CD4-positive, alpha-beta memory T cell (primary cell): ENCODE measurements around the gene BMAL1. TPM values are rescaled to one million over a fixed set of nuclear protein-coding genes. Genes with fewer than 3 reads are reported as not detected.
"Not testable (repeated sequence)": the region's sequence is repeated elsewhere in the genome, so short reads cannot be mapped to it uniquely, and the experiment has no call there.

Source experiments
- CTCF ChIA-PET: fragments of 350-600 bp; sonication (Branson Sonifier 250); formaldehyde crosslinking; loops from one replicate; lab custom pipeline; 2021; ENCODE audit warnings: inconsistent platforms; ENCODE audit not compliant: partially characterized antibody; lab: Charles Lee
- POLR2A ChIA-PET: fragments of 350-600 bp; sonication (Branson Sonifier 250); formaldehyde crosslinking; loops from one replicate; lab custom pipeline; 2021; ENCODE audit not compliant: partially characterized antibody; lab: Charles Lee
- DNase-seq, 5 donors: peaks; one replicate each; pipeline versions ENCODE4 v3.0.0 to v3.0.0-alpha.2; 2020 to 2022; ENCODE audit warnings: mixed read lengths in 1 of 5
- H3K27ac ChIP-seq: one replicate; pipeline ENCODE4 v1.7.0; 2013; ENCODE audit warnings: low read depth, low read length
- H3K27me3 ChIP-seq: 2 replicates; pipeline ENCODE4 v1.7.0; 2013; ENCODE audit warnings: mild to moderate bottlenecking, low read length, moderate library complexity; ENCODE audit not compliant: insufficient read depth
- H3K36me3 ChIP-seq: 2 replicates; pipeline ENCODE4 v1.7.0; 2013; ENCODE audit warnings: mild to moderate bottlenecking, low read length, moderate library complexity; ENCODE audit not compliant: insufficient read depth
- H3K4me1 ChIP-seq: 2 replicates; pipeline ENCODE4 v1.7.0; 2013; ENCODE audit warnings: mild to moderate bottlenecking, low read length, moderate library complexity; ENCODE audit not compliant: insufficient read depth
- H3K4me3 ChIP-seq, 2 donors: one replicate each; pipeline ENCODE4 v1.7.0; 2013; ENCODE audit warnings: low read length in 2 of 2, mild to moderate bottlenecking in 1 of 2
- H3K9me3 ChIP-seq, 2 donors: one replicate each; pipeline ENCODE4 v1.7.0; 2013; ENCODE audit warnings: low read length in 2 of 2, control low read depth in 1 of 2; ENCODE audit not compliant: control insufficient read depth in 1 of 2
- H3K27ac Mint-ChIP-seq, 7 donors: one replicate each; pipeline ENCODE4 v1.8.0; 2020 to 2021; ENCODE audit warnings: mixed read lengths in 7 of 7, mild to moderate bottlenecking in 6 of 7, inconsistent platforms in 3 of 7, moderate library complexity in 3 of 7
- H3K27me3 Mint-ChIP-seq, 2 donors: one replicate each; pipeline ENCODE4 v1.8.0; 2020 to 2021; ENCODE audit warnings: mixed read lengths in 2 of 2
- H3K36me3 Mint-ChIP-seq, 2 donors: one replicate each; pipeline ENCODE4 v1.8.0; 2020 to 2021; ENCODE audit warnings: mixed read lengths in 2 of 2, inconsistent platforms in 1 of 2, mild to moderate bottlenecking in 1 of 2
- H3K4me1 Mint-ChIP-seq, 4 donors: one replicate each; pipeline ENCODE4 v1.8.0; 2020 to 2021; ENCODE audit warnings: mixed read lengths in 4 of 4, mild to moderate bottlenecking in 1 of 4
- H3K4me3 Mint-ChIP-seq, 8 donors: one replicate each; pipeline ENCODE4 v1.8.0; 2020 to 2021; ENCODE audit warnings: mixed read lengths in 8 of 8, mild to moderate bottlenecking in 7 of 8, moderate library complexity in 6 of 8, inconsistent platforms in 3 of 8
- H3K9me3 Mint-ChIP-seq, 8 donors: one replicate each; pipeline ENCODE4 v1.8.0; 2020 to 2021; ENCODE audit warnings: mixed read lengths in 8 of 8, mild to moderate bottlenecking in 5 of 8, inconsistent platforms in 3 of 8, moderate library complexity in 1 of 8
- intact Hi-C: fragments of 100-400 bp; cut with micrococcal nuclease; formaldehyde crosslinking; loops from one replicate; pipeline ENCODE4 v1.15.1; 2023
- polyA plus RNA-seq, 2 donors: library from polyadenylated mRNA; unstranded; fragments of 300-500 nt; fragmentation: Illumina TruSeq; gene quantifications; one replicate each; pipeline ENCODE4 v1.2.3, GENCODE V29; 2021
- total RNA-seq, 2 experiments: library from RNA; stranded (reverse); gene quantifications; one replicate each; pipeline ENCODE4 v1.2.3, GENCODE V29; 2021

The BMAL1 gene
- total and polyA plus RNA-seq, 4 experiments from 2014 or later: 18.8 to 112 (median 69.9) TPM

DNA sequence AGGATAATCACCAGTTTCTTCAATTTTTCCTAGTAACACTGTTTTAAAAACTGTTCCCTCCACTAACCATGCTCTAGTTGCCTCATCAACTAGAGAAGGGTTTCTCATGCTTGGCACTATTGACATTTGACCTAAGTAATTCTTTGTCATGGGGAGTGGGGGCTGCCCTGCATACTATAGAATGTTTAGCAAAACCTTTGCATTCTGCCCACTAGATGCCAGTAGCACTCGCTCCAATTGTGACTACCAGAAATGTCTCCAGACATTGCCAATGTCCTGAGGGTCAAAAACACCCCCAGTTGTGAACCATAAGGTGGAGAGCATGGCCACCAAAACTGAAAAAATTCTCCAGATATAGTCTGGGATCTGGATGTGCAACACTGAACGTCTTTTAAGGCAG is 27.6 kb upstream of the BMAL1 start:
- intact Hi-C loops: loop anchor here (1.0 kb wide), 2 partner anchors 85 to 94 kb away; no protein-coding TSS in a partner anchor

DNA sequence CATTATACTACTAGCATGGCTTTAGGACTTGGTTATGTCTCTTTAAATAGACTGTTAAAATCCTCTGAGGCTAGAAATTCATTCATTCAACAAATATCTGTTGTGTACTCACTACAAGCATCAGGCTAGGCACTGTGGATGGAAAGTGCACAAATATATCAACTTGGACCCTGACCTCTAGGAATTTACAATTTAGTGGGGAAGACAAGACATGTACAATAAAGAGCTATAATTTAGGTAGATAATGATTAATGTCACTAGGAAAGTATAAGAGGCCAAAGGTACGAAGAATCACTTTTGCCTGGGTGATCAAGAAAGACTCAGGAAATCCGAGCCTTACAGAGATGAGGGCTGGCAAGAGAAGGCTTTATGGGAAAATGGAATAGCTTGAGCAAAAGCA is 25.6 kb upstream of the BMAL1 start:
- DNase-seq: no peak
- CTCF ChIA-PET: interaction anchor here (1.0 to 5.7 kb wide), 6 partner anchors 13 to 92 kb away, joined by 3 to 34 read pairs (median 10); no protein-coding TSS in a partner anchor
- POLR2A ChIA-PET: no interaction called here
- no peaks in the 10 kb centered on the region for H3K36me3 ChIP-seq
- Mint-ChIP-seq H3K27me3 (peaks cover 4 to 6% of the 10 kb centered on the region in 2 donors), H3K27ac (no peak overlapping the region), H3K4me3 (no peak overlapping the region), H3K9me3 (no peaks in the 10 kb centered on the region), H3K36me3 (no peaks in the 10 kb centered on the region), H3K4me1 (no peaks in the 10 kb centered on the region)
- no peak overlapping the region for H3K27ac ChIP-seq
- H3K9me3 ChIP-seq: no peaks in the 10 kb centered on the region
- no peak overlapping the region for H3K4me3 ChIP-seq
- intact Hi-C loops: no loop called here
- H3K4me1 ChIP-seq: no peaks in the 10 kb centered on the region
- no peaks in the 10 kb centered on the region for H3K27me3 ChIP-seq

More for the DNA sequence above, 27.6 kb upstream of the BMAL1 start:
- H3K27me3 ChIP-seq: peaks cover 6% of the 10 kb centered on the region
- H3K4me1 ChIP-seq: no peaks in the 10 kb centered on the region
- no peak overlapping the region for H3K27ac ChIP-seq
- H3K36me3 Mint-ChIP-seq: no peaks in the 10 kb centered on the region
- ChIA-PET CTCF (interaction anchor here (1.0 to 5.7 kb wide), 7 partner anchors 61 to 135 kb away, joined by 3 to 34 read pairs (median 5); no protein-coding TSS in a partner anchor), POLR2A (interaction anchor here (0.7 to 1.2 kb wide), 2 partner anchors 56 to 85 kb away, joined by 3 read pairs; no protein-coding TSS in a partner anchor)
- no peaks in the 10 kb centered on the region for H3K4me1 Mint-ChIP-seq
- no peak overlapping the region for H3K4me3 Mint-ChIP-seq
- no peaks in the 10 kb centered on the region for H3K9me3 ChIP-seq
- H3K36me3 ChIP-seq: no peaks in the 10 kb centered on the region
- DNase-seq: peak in 2 of 5 donors; percentile 4 to 9
- no peak overlapping the region for H3K4me3 ChIP-seq
- peaks cover 8 to 13% of the 10 kb centered on the region in 2 donors for H3K27me3 Mint-ChIP-seq
- no peaks in the 10 kb centered on the region for H3K9me3 Mint-ChIP-seq
- no peak overlapping the region for H3K27ac Mint-ChIP-seq

DNA sequence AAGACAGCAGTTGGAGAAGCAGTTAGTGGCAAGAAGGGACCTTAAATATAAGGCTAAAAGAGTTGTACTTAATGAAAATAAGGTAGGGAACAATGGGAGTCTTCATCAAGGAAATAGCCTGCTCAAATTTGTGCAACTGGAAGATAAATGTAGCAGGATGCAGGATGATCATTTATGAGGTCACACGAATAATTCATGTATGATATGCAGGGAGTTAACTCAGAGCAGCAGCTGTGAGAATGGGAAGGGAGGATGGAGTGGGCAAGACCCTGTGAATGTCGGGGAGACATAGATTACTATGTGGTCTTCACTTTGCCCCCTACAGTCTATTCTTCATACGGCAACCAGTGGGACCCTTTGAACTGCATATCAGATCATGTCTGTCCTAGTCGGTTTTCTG is 25.2 kb upstream of the BMAL1 start:
- H3K27ac ChIP-seq: no peak overlapping the region
- H3K4me1 Mint-ChIP-seq: no peaks in the 10 kb centered on the region

DNA sequence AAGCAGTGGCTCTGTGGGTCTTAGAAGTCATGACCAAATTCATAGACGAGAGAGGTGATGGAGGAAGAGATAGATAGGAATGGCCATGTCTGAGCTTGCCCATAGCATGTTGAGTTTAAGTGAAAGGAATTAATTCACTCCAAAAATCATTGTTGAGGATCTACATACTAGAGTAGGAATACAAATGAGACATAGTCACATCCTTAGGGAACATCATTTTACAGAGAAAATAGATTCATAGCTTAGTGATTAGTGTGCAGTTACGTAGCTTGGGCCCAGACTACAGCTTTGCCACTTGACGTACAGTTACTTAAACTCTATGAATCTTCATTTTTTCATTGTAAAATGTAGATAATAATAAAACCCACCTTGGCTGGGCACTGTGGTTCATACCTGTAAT is 21.4 kb upstream of the BMAL1 start:
- intact Hi-C loops: loop anchor here (5.0 kb wide), 1 partner anchor 49 kb away; no protein-coding TSS in a partner anchor
- Mint-ChIP-seq H3K36me3 (no peaks in the 10 kb centered on the region), H3K27ac (no peak overlapping the region), H3K4me3 (no peak overlapping the region), H3K9me3 (no peaks in the 10 kb centered on the region), H3K4me1 (peaks cover 15 to 24% (median 20%) of the 10 kb centered on the region in 4 donors), H3K27me3 (no peaks in the 10 kb centered on the region)
- no peaks in the 10 kb centered on the region for H3K27me3 ChIP-seq
- ChIA-PET POLR2A (interaction anchor here (1.0 kb wide), 1 partner anchor 15 kb away, joined by 3 read pairs; no protein-coding TSS in a partner anchor), CTCF (interaction anchor here (1.0 to 4.6 kb wide), 4 partner anchors 10 to 88 kb away, joined by 3 to 21 read pairs (median 6); no protein-coding TSS in a partner anchor)
- H3K27ac ChIP-seq: no peak overlapping the region
- DNase-seq: no peak
- peaks cover 10% of the 10 kb centered on the region for H3K4me1 ChIP-seq
- H3K4me3 ChIP-seq: no peak overlapping the region
- no peaks in the 10 kb centered on the region for H3K9me3 ChIP-seq
- no peaks in the 10 kb centered on the region for H3K36me3 ChIP-seq

More for the DNA sequence above, 25.2 kb upstream of the BMAL1 start:
- no peaks in the 10 kb centered on the region for H3K9me3 ChIP-seq
- DNase-seq: no peak
- H3K36me3 ChIP-seq: no peaks in the 10 kb centered on the region
- H3K4me3 ChIP-seq: no peak overlapping the region
- CTCF ChIA-PET: interaction anchor here (1.0 to 5.7 kb wide), 5 partner anchors 14 to 92 kb away, joined by 3 to 34 read pairs (median 7); no protein-coding TSS in a partner anchor
- Mint-ChIP-seq H3K9me3 (no peaks in the 10 kb centered on the region), H3K27me3 (peaks cover under 1 to 1% of the 10 kb centered on the region in 2 donors), H3K27ac (no peak overlapping the region), H3K36me3 (no peaks in the 10 kb centered on the region), H3K4me3 (no peak overlapping the region)
- H3K4me1 ChIP-seq: no peaks in the 10 kb centered on the region
- no peaks in the 10 kb centered on the region for H3K27me3 ChIP-seq
- intact Hi-C loops: no loop called here
- POLR2A ChIA-PET: no interaction called here

DNA sequence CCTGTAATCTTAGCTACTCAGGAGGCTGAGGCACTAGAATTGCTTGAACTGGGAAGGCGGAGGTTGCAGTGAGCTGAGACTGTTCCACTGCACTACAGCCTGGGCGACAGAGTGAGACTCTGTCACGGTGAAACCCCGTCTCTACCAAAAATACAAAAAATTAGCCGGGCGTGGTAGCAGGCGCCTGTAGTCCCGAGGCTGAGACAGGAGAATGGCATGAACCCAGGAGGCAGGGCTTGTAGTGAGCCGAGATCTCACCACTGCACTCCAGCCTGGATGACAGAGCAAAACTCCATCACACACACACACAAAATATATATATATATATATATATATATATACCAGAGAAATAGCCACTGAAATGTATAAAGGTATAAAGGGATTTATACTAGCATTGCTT is 19.5 kb upstream of the BMAL1 start:
- H3K9me3 Mint-ChIP-seq, POLR2A ChIA-PET, H3K9me3 ChIP-seq, DNase-seq, H3K27ac Mint-ChIP-seq, H3K4me3 ChIP-seq, H3K36me3 Mint-ChIP-seq, H3K27ac ChIP-seq, H3K4me1 ChIP-seq, H3K4me3 Mint-ChIP-seq, H3K27me3 Mint-ChIP-seq, H3K36me3 ChIP-seq, H3K27me3 ChIP-seq: not testable (repeated sequence)
- intact Hi-C loops: loop anchor here (5.0 kb wide), 1 partner anchor 51 kb away; no protein-coding TSS in a partner anchor
- CTCF ChIA-PET: interaction anchor here (2.3 to 4.6 kb wide), 2 partner anchors 77 to 86 kb away, joined by 9 to 21 read pairs; no protein-coding TSS in a partner anchor
- peaks cover 15 to 24% (median 20%) of the 10 kb centered on the region in 4 donors for H3K4me1 Mint-ChIP-seq

DNA sequence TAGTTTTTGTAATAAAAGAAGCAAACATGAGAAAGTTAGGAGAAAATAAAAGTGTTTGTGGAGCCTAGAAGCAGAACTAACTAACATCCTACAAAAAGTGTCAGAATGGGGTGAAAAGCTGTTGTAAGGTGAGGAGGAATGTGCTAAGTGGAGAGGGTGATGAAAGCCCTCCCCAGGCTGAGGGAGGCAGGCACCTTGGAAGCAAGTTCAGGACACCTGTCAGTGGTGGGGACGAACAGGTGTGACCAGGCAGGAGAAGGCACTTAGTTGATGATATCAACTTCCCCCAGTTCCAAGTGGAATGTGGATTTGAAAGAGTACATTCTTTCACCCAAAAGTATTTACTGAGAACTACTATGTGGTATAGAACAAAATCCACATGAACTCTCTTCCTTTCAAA is 18.7 kb upstream of the BMAL1 start:
- CTCF ChIA-PET: no interaction called here

DNA sequence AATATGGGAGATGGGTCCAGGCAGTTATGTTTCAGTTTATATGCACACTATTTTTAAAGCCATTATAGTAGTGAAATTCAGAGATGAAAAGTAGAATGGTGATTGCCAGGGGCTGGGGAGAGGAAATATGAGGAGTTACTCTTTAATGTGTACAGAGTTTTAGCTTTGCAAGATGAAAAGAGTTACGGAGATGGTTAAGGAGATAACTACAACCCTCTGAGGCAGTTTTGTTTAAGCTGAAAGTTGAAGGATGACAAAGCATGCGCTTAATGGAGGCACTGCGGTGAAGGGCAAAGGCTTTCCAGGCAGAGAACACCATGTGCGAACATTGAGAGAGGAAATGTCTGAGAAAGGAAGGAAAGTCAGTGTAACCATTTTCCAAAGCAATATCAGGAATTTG is 18.2 kb upstream of the BMAL1 start:
- CTCF ChIA-PET: no interaction called here
- no peaks in the 10 kb centered on the region for H3K27me3 ChIP-seq
- Mint-ChIP-seq H3K27ac (peak overlapping the region in 6 of 7 donors; percentile 0 to 81 (median 40)), H3K4me1 (peaks cover 18 to 24% (median 20%) of the 10 kb centered on the region in 4 donors), H3K4me3 (peak overlapping the region; percentile 1 to 80 (median 44)), H3K27me3 (no peaks in the 10 kb centered on the region), H3K9me3 (peaks cover 0 to 2% (median 0%) of the 10 kb centered on the region in 8 donors), H3K36me3 (no peaks in the 10 kb centered on the region)
- no peaks in the 10 kb centered on the region for H3K9me3 ChIP-seq
- no peak overlapping the region for H3K4me3 ChIP-seq
- intact Hi-C loops: loop anchor here (5.0 kb wide), 1 partner anchor 52 kb away; no protein-coding TSS in a partner anchor
- H3K4me1 ChIP-seq: peaks cover 10% of the 10 kb centered on the region
- POLR2A ChIA-PET: interaction anchor here (1.4 kb wide), 1 partner anchor 17 kb away, joined by 4 read pairs; no protein-coding TSS in a partner anchor
- H3K27ac ChIP-seq: no peak overlapping the region
- peak in 3 of 5 donors; percentile 11 to 20 (median 15) for DNase-seq
- no peaks in the 10 kb centered on the region for H3K36me3 ChIP-seq

More for the DNA sequence above, 18.7 kb upstream of the BMAL1 start:
- H3K4me3 ChIP-seq: no peak overlapping the region
- H3K36me3 ChIP-seq: no peaks in the 10 kb centered on the region
- H3K27ac Mint-ChIP-seq: peak overlapping the region in 3 of 7 donors; percentile 28 to 67 (median 38)
- no peak for DNase-seq
- H3K4me3 Mint-ChIP-seq: peak overlapping the region in 2 of 8 donors; percentile 2 to 28
- H3K9me3 Mint-ChIP-seq: peaks cover 0 to 2% (median 0%) of the 10 kb centered on the region in 8 donors
- H3K9me3 ChIP-seq: no peaks in the 10 kb centered on the region
- H3K4me1 ChIP-seq: peaks cover 10% of the 10 kb centered on the region
- intact Hi-C loops: loop anchor here (5.0 kb wide), 1 partner anchor 52 kb away; no protein-coding TSS in a partner anchor
- H3K27me3 Mint-ChIP-seq: no peaks in the 10 kb centered on the region
- H3K36me3 Mint-ChIP-seq: no peaks in the 10 kb centered on the region
- no peaks in the 10 kb centered on the region for H3K27me3 ChIP-seq
- H3K27ac ChIP-seq: no peak overlapping the region
- peaks cover 18 to 24% (median 20%) of the 10 kb centered on the region in 4 donors for H3K4me1 Mint-ChIP-seq
- POLR2A ChIA-PET: interaction anchor here (1.4 kb wide), 1 partner anchor 17 kb away, joined by 4 read pairs; no protein-coding TSS in a partner anchor
